NCI-H2227 treated with DMSO at 0.1 percent for 48 hours (cell line): ENCODE measurements around the gene BTF3L4.

ENCODE experiments used
- DNase-seq: peaks from one replicate; lab custom pipeline; 2025; lab: John Stamatoyannopoulos, UW

BTF3L4 gene

GRCh38 chr1:52123622-52124021 is 67.5 kb downstream of the BTF3L4 start:
- DNase-seq, result no peak

GRCh38 chr1:52125736-52126359 is 69.8 kb downstream of the BTF3L4 start:
- DNase-seq, result no peak

- DNase-seq, result peak; percentile 83
Observed at GRCh38 chr1:52127181-52128180, 71.4 kb downstream of the BTF3L4 start.

DNA sequence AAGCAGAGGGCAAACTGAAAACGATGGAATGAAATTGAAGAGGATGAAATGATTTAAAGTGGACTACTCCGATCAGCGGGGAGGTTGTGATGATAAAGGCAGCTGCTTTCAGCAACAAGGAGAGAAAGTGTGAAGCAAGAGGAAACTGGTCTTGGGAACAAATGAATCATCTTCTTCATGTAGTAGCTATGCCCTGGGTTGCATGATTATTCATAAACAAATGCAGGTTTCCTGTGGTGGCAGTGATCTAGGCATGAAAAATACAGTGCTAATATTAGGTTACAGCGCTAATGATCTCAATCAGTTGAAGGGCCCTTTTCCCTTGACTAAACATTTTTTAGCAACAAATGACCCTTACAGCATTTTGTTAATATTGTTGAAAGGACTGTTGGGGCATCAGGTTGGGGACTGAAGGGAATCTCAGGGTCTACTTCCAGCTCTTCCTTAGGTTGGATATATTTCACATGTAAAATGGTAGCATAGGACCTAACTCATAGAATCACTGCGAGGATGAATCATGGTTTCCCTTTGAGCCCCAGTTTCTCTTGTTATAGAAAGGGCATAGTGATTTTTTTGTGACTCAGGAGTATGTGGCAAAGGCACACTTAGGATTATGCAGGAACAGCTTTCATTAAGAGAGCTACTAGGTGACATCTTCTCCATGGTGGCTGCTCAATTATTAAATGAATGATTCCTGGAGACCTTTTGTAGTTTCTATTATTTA is 83.9 kb downstream of the BTF3L4 start:
- DNase-seq, result no peak
